ENCODE measurements around the gene TRIM26.
"Not testable (repeated sequence)": the region's sequence is repeated elsewhere in the genome, so short reads cannot be mapped to it uniquely, and the experiment has no call there.

The TRIM26 gene

DNA sequence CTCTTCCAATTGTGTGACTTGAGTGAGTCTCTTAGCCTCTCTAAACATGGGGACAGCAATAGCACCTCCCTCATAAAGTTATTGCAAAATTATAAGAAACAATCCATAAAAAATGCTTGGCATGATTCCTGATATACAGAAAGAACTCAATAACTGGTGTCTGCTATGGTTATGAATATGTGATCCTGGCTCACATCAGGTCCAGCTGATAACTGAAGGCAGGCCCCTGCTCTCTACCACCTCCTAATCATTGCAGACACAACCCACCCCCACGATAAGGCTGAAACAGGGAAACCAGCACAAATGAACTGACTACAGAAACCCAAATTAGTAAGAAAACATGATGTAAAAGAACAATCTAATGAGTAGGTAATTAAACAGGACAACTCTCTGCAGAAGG is 44.5 kb downstream of the TRIM26 start:
- DNase-seq: no peak

- DNase-seq: no peak
These were observed 46.1 kb downstream of the TRIM26 start for GRCh38 chr6:30167101-30167500.

DNA sequence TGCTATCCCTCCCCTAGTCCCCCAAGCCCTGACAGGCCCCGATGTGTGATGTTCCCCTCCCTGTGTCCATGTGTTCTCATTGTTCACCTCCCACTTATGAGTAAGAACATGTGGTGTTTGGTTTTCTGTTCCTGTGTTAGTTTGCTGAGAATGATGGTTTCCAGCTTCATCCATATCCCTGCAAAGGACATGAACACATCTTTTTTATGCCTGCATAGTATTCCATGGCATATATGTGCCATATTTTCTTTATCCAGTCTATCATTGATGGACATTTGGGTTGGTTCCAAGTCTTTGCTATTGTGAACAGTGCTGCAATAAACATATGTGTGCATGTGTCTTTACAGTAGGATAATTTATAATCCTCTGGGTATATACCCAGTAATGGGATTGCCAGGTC is 48.0 kb downstream of the TRIM26 start:
- DNase-seq: not testable (repeated sequence)

DNA sequence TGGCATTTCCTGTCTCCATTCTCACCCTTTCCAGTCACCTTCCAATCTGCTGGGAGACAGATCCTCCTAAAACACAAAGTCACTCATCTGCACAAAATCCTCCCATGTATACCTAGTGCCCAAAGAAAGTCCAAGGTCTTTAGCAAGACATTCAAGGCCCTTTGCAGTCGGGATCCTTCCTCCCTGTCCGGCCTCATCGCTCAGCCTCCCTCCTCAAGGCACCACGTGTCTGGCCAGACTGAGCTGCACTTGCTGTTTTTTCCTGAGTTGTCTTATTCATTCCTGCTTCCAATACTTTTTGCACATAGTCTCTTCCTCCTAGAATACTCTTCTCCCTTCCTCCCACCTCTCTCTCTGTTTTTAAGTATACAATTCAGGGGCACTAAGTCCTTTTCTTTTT is 48.5 kb downstream of the TRIM26 start:
- no peak for DNase-seq

DNA sequence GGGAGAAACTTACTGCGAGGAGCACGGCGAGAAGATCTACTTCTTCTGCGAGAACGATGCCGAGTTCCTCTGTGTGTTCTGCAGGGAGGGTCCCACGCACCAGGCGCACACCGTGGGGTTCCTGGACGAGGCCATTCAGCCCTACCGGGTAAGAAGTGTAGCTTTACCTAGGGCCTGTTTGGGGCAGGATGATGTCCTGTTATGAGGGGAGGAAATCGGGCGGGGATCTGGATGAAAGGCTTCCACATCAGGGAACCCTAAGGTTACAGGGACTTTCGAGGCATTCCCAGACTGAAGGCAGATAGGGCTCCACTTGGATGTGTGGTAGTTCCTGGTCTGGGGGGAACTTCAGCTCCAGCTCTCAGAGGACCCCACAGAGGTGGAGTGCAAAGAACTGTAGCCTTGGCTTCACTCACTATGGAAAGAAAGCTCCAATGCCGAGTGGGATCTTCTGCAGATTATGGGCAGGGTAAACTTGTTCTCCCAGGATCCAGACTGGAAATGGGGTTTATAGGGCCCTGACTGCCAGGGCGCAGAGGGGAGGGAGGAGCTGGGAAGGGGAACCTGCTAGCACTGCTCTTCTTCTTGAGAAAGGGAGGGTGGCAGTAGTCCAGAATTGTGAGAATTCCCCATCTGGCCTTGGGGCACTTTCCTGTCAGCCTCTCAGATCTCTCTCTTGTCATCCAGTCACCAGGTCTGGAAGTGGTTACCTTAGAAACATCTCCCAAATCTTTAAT is 49.1 kb downstream of the TRIM26 start:
- no peak for DNase-seq

GRCh38 chr6:30163090-30163917 is 49.9 kb downstream of the TRIM26 start, which contains the start of gene TRIM15:
TSS of gene TRIM15 (plus strand) at chr6:30163546. CDS start at chr6:30163685, 139 bp downstream.
- peak; percentile 68 for DNase-seq

- DNase-seq: no peak
These were observed 50.7 kb downstream of the TRIM26 start for GRCh38 chr6:30162265-30163089.

- DNase-seq: no peak
These were observed 52.2 kb downstream of the TRIM26 start, which contains the start of gene TRIM10 for GRCh38 chr6:30160785-30161531. TSS of gene TRIM10 (minus strand) at chr6:30161211. CDS start at chr6:30160858, 353 bp downstream.

- DNase-seq: no peak
These were observed 53.0 kb downstream of the TRIM26 start for GRCh38 chr6:30160008-30160784.

- peak; percentile 65 for DNase-seq
These were observed 54.6 kb downstream of the TRIM26 start for GRCh38 chr6:30158475-30159040.

GRCh38 chr6:30157999-30158398 is 55.2 kb downstream of the TRIM26 start:
- no peak for DNase-seq

DNA sequence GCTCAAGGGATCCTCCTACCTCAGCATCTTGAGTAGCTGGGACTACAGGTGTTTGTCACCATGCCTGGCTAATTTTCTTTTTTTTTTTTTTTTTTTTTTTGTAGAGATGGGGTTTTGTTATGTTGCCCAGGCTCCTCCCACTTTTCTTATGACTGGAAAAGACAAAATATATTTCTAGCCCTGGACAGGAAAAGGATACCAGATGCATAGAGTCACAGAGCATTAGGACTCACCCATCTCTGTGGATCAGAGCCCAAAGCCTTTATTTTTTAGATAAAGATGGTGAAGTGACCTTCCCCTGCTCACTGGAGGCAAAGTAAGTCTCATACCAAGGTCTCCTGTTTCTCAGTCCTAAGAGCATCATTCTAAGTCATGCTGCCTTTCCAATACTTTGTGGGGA is 55.6 kb downstream of the TRIM26 start:
- no peak for DNase-seq

DNA sequence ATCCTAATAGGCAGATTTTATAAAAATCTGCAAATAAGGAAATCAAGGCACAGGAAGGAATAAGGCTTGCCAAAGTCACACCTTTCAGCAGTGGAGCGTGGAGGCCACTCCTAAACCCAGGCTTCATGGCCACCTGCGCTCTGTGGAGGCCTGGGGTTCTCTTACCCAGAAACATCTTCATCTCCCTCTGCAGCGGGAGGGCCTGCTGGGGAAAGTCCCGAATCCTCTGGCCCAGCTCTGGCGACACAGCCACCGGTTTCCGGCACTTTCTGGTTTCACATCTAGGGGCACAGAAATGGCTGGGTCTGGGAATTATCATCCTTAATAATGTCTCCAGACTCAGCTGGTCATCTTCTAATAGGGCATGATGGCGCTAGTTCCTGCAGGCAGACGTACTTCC is 56.4 kb downstream of the TRIM26 start:
- no peak for DNase-seq

- no peak for DNase-seq
These were observed 57.0 kb downstream of the TRIM26 start for GRCh38 chr6:30156262-30156599.

DNA sequence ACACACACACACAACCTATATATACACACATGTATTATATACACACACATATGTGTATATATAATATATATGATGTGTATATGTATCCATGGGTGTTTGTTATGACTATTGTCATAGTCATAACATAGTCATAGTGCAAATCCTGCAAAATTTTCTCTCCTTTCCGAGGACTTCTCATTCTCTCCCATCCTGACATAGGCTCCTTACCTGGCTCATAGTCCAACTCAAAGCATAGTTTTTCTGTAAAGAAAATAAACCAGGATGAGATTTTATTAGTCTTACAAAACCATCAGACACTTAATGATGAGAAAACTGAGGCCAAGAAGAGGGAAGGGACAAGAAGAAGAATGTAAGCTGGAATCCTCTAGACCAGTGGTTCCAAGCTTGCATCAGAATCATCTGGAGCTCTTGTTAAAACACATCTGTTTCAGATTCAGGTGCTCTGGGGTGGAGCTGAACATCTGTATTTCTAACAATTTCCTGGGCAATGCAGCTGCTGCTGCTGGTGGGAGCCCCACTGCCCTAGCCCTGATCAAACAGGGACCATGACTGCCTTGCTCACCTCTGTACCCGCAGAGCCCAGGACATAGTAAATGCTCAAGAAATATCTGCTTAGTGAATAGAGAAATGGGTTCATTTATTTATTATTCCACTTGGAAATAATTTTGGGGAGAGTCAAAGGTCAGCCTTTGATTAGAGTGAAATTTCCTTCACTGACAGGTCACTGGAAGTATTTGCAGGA is 57.5 kb downstream of the TRIM26 start:
- DNase-seq: no peak

DNA sequence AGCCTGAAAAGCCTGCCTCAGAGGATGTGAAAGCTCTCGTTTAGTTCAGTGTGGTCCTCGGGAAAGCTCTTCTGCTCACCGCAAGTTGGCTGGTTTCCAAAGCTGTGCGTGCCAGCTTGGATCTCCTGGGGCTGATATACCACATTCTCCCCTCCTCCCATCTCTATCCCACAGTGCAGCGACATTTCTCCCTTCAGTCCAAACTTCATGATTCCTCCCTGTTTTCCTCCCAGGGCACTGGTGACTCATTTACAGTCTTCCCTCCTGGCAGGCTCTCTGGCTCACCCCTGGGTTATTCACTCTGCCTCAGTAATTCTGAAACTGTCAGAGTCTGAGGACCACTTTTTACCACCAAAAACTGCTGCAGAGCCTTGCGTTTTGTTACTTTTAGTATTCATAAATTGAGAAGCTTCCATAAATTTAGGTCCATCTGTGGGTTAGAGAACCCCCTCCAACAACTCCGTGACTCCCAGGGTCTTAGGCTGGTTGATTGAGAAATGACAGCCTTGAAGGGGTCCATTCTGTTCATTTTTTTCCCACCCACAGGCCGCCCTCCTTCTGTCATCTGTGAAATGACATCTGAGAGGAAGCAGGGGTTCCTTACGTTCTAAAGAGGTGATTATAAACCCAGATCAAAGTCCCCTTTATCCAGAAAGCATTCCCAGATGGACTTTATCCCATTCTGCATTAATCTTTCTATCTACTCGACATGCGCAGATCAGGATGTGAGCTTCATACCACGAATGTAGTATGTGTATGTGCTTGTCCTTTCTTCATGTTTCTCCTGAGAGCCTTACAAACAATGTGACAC is 58.3 kb downstream of the TRIM26 start:
- DNase-seq: no peak

DNA sequence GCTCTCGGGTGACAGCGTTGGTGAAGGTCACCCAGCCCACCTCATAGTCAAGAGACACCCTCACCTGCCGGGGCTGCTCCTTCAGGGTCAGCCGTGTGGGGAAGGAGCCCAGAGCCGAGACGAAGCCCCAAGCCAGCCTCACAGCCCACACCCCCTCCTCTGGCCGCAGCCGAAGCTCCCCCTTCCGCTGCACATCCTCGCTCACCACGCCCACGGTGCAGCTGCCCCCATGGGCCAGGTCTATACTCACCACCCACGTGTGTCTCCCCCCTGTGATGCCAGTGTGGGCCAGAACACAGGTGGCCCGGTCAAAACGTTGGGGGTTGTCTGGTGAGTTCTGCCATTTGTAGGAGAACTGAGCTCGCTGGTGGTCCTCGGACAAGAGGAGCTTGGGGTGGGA is 59.1 kb downstream of the TRIM26 start:
- no peak for DNase-seq

DNA sequence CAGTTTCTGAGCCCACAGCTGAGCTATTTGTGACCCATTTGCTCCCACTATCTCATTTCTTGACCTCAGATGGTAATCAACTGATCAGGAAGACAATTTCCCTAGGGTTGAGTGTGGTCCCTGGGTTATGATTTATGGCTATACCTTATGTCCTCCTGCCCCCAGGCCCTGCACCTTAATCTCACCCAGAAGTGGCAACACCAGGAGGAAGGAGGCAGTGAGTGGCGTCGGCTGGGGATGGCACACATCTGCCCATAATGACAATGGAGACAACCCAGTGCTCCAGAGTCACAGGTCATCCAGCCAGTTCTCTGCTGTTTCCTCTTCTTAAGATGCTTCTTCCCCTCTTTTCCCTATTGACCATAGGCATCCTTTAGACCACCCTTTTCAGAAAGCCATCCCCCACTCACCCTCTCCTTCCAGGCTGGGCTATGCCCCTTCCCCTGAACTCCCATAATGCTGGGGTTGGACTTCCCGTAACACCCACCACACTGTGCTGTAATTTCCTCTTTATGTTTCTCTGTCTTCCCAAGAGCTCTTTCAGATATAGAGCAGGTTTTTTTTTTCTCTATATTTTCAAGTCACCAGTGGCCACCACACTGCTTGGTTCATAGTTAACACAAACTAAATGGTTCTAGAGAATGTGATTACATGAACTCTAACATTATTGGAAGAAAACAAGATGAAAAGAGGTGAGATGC is 60.1 kb downstream of the TRIM26 start:
- DNase-seq: no peak
